GM19395 (cell line): ENCODE data around the gene NOS1AP.

Experiments
- ATAC-seq: cut with Tn5 transposase; IDR thresholded peaks from one replicate; pipeline ENCODE4 v1.9.1; 2021; ENCODE audit warnings: mild to moderate bottlenecking, moderate library complexity; ENCODE audit not compliant: unreplicated experiment

Gene NOS1AP

GRCh38 chr1:162240577-162240976, 171.1 kb downstream of the NOS1AP start:
- no peak for ATAC-seq

GRCh38 chr1:162242804-162243203, 173.3 kb downstream of the NOS1AP start:
- ATAC-seq = no peak

GRCh38 chr1:162248854-162249535, 179.5 kb downstream of the NOS1AP start:
- no peak for ATAC-seq

GRCh38 chr1:162250004-162250730, 180.7 kb downstream of the NOS1AP start:
- no peak for ATAC-seq

- ATAC-seq = no peak
These were observed 181.6 kb downstream of the NOS1AP start for GRCh38 chr1:162251102-162251501.

GRCh38 chr1:162252214-162252613, 182.7 kb downstream of the NOS1AP start:
- ATAC-seq = no peak

- ATAC-seq = no peak
These were observed 184.3 kb downstream of the NOS1AP start for GRCh38 chr1:162253790-162254189.

- ATAC-seq = no peak
These were observed 186.8 kb downstream of the NOS1AP start for GRCh38 chr1:162256287-162256686.

- no peak for ATAC-seq
These were observed 188.9 kb downstream of the NOS1AP start for GRCh38 chr1:162258394-162258793.

- no peak for ATAC-seq
These were observed 190.5 kb downstream of the NOS1AP start for GRCh38 chr1:162259894-162260455.

GRCh38 chr1:162264108-162264507, 194.6 kb downstream of the NOS1AP start:
- no peak for ATAC-seq

- peak; percentile 52 for ATAC-seq
These were observed 196.5 kb downstream of the NOS1AP start for GRCh38 chr1:162265983-162266382.

GRCh38 chr1:162270016-162270770, 200.7 kb downstream of the NOS1AP start:
- no peak for ATAC-seq

GRCh38 chr1:162271972-162272371, 202.5 kb downstream of the NOS1AP start:
- ATAC-seq = no peak

- no peak for ATAC-seq
These were observed 202.9 kb downstream of the NOS1AP start for GRCh38 chr1:162272419-162272818.

- no peak for ATAC-seq
These were observed 206.2 kb downstream of the NOS1AP start for GRCh38 chr1:162275622-162276175.

- ATAC-seq = no peak
These were observed 207.0 kb downstream of the NOS1AP start for GRCh38 chr1:162276493-162276892.

- ATAC-seq = no peak
These were observed 209.6 kb downstream of the NOS1AP start for GRCh38 chr1:162279136-162279498.

- no peak for ATAC-seq
These were observed 211.9 kb downstream of the NOS1AP start for GRCh38 chr1:162281426-162281825.

GRCh38 chr1:162283657-162284056, 214.2 kb downstream of the NOS1AP start:
- ATAC-seq = no peak
